Measurements from ENCODE around the gene EXOSC2. TPM values are rescaled to one million over a fixed set of nuclear protein-coding genes. Genes with fewer than 3 reads are reported as not detected.

Gene EXOSC2
- total and polyA plus RNA-seq, 2 of the 4 experiments (the other 2 are of a cell fraction): 27.0 to 48.6 TPM

GRCh38 chr9:130688072-130688471 lies 5.5 kb upstream of the EXOSC2 start:
- Histone ChIP-seq H3K4me2 (ENCODE audit: low read depth, low read length) (no peak overlapping the region), H4K5ac (ENCODE audit: low read depth, low read length) (no peak overlapping the region), H3K4ac (ENCODE audit: low read depth, low read length) (no peak overlapping the region), H3K4me3 (ENCODE audit: insufficient read depth, low read depth, low read length) (no peak overlapping the region), H3K9me3 (ENCODE audit: control insufficient read depth, insufficient read depth, low read length) (no peaks in the 10 kb centered on the region), H3K9ac (ENCODE audit: low read depth, low read length) (no peak overlapping the region), H3K79me1 (ENCODE audit: low read depth in 1 of 2, low read length in 2 of 2) (no peaks in the 10 kb centered on the region), H3K9me1 (ENCODE audit: insufficient read depth, low read length) (no peaks in the 10 kb centered on the region), H3K27ac (ENCODE audit: insufficient read depth, low read length) (no peak overlapping the region), H3K14ac (replicated peaks; ENCODE audit: low read depth, low read length) (no peak overlapping the region), H2BK20ac (ENCODE audit: low read depth, low read length) (no peak overlapping the region), H2AFZ (replicated peaks; ENCODE audit: low read length, poor library complexity) (no peak overlapping the region), H3K23ac (ENCODE audit: low read depth, low read length) (no peak overlapping the region), H2AK5ac (ENCODE audit: low read depth, low read length) (no peak overlapping the region), H4K20me1 (ENCODE audit: insufficient read depth, low read length) (no peaks in the 10 kb centered on the region), H3K56ac (ENCODE audit: extremely low read depth, insufficient read depth, low read length) (no peak overlapping the region), H3K18ac (ENCODE audit: low read depth, low read length) (no peak overlapping the region), H3K27me3 (ENCODE audit: control insufficient read depth, insufficient read depth, low read length) (no peaks in the 10 kb centered on the region), H4K8ac (ENCODE audit: low read depth in 2 of 2, low read length in 2 of 2) (no peak overlapping the region), H3K36me3 (ENCODE audit: control insufficient read depth, insufficient read depth, low read length) (no peaks in the 10 kb centered on the region), H3K4me1 (ENCODE audit: control insufficient read depth, insufficient read depth, low read length) (no peaks in the 10 kb centered on the region), H2BK120ac (ENCODE audit: low read depth, low read length) (no peak overlapping the region), H4K91ac (ENCODE audit: insufficient read depth, low read depth, low read length) (no peak overlapping the region), H2BK5ac (ENCODE audit: low read depth, low read length, poor library complexity, severe bottlenecking) (no peak overlapping the region), H2AK9ac (replicated peaks; ENCODE audit: low read depth, low read length, poor library complexity) (no peak overlapping the region), H2BK15ac (ENCODE audit: low read depth, low read length) (no peak overlapping the region)
- 71% methylated on average over 5 of the region's 5 CpGs; no CpG with 5 or more reads in 1 of the 2 experiments for WGBS, 2 experiments (ENCODE audit: extremely low coverage in 2 of 2, insufficient read length in 1 of 2)
- CTCF ChIA-PET: no interaction called here
- DNase-seq (no peak), ATAC-seq (ENCODE audit: low read depth) (no peak)
- in situ Hi-C loops (cut with MboI; ENCODE audit: low sequenced_read_pairs): loop anchor here (5.0 kb wide), 1 partner anchor 236 kb away; no protein-coding TSS in a partner anchor
- intact Hi-C loops (cut with micrococcal nuclease): loop anchor here (10.0 kb wide), 2 partner anchors 323 to 443 kb away; no protein-coding TSS in a partner anchor
- POLR2A ChIA-PET (ENCODE audit: unreplicated experiment): no interaction called here
- TF ChIP-seq FOS (IDR thresholded peaks at IDR 0.05; ENCODE audit: low read depth, low read length): no peak
- dilution Hi-C loops (cut with HindIII; ENCODE audit: low sequenced_read_pairs, unreplicated experiment): no loop called here
- no TSS peak for BruUV-seq (replicated peaks)
